ENCODE data around the gene S100A8. TPM values are rescaled to one million over a fixed set of nuclear protein-coding genes. Genes with fewer than 3 reads are reported as not detected.

Gene S100A8
- not detected in 2 replicates for total RNA-seq

GRCh38 chr1:153390938-153391710 lies at the start of gene S100A8:
Gene S100A8, minus strand, starts transcription at chr1:153391073. Its CDS starts 538 bp downstream, at chr1:153390535.

GRCh38 chr1:153415850-153416570 lies 25.1 kb upstream of the S100A8 start, which contains the start of gene S100A7A:
Gene S100A7A, plus strand, starts transcription at chr1:153416520. Its CDS starts 1,563 bp downstream, at chr1:153418083.

GRCh38 chr1:153375511-153375910 lies 15.4 kb downstream of the S100A8 start, which contains the start of gene S100A12:
Gene S100A12, minus strand, starts transcription at chr1:153375621. Its CDS starts 1,029 bp downstream, at chr1:153374592.

GRCh38 chr1:153357853-153358690 lies 32.8 kb downstream of the S100A8 start, which contains the start of gene S100A9:
Gene S100A9, plus strand, starts transcription at chr1:153357854. Its CDS starts 430 bp downstream, at chr1:153358284.

GRCh38 chr1:153348511-153349362 lies 42.1 kb downstream of the S100A8 start, which contains the start of gene PGLYRP4:
Gene PGLYRP4, minus strand, starts transcription at chr1:153348841. Its CDS starts 909 bp downstream, at chr1:153347932.

Other genes with a start within 250 kb of the S100A8 start
- gene SPRR2G, start 240.2 kb downstream of the S100A8 start, total RNA-seq: not detected in 2 replicates
- gene LELP1, start 187.6 kb downstream of the S100A8 start, total RNA-seq: not detected in 2 replicates
- 0.12 and 1.2 TPM in 2 replicates for gene PRR9, start 173.5 kb downstream of the S100A8 start, total RNA-seq
- gene LORICRIN, start 131.4 kb downstream of the S100A8 start, total RNA-seq: not detected in 2 replicates
- gene PGLYRP3, start 78.1 kb downstream of the S100A8 start, total RNA-seq: not detected in 2 replicates
- gene PGLYRP4, start 42.2 kb downstream of the S100A8 start, total RNA-seq: not detected in 2 replicates
- not detected in 2 replicates for gene S100A9, start 33.2 kb downstream of the S100A8 start, total RNA-seq
- gene S100A12, start 15.5 kb downstream of the S100A8 start, total RNA-seq: not detected in 2 replicates
- gene S100A7A, start 25.4 kb upstream of the S100A8 start, total RNA-seq: not detected in 2 replicates
- not detected in 2 replicates for gene S100A7, start 69.6 kb upstream of the S100A8 start, total RNA-seq
- 1,072 and 1,519 TPM in 2 replicates for gene S100A6, start 144.9 kb upstream of the S100A8 start, total RNA-seq
- 0.66 TPM in 1 of 2 replicates, not detected in the other for gene S100A5, start 149.9 kb upstream of the S100A8 start, total RNA-seq
- gene S100A4, start 154.7 kb upstream of the S100A8 start, total RNA-seq: 31.4 and 82.6 TPM in 2 replicates
- gene S100A3, start 158.2 kb upstream of the S100A8 start, total RNA-seq: 2.2 and 3.3 TPM in 2 replicates
- 1.00 and 2.4 TPM in 2 replicates for gene S100A2, start 174.8 kb upstream of the S100A8 start, total RNA-seq
- gene S100A16, start 222.1 kb upstream of the S100A8 start, total RNA-seq: 242 and 566 TPM in 2 replicates
- gene S100A14, start 225.3 kb upstream of the S100A8 start, total RNA-seq: 0.22 TPM in 1 of 2 replicates, not detected in the other
- 152 and 193 TPM in 2 replicates for gene S100A13, start 236.4 kb upstream of the S100A8 start, total RNA-seq
- gene S100A1, start 237.4 kb upstream of the S100A8 start, total RNA-seq: not detected in 2 replicates
- gene CHTOP, start 243.0 kb upstream of the S100A8 start, total RNA-seq: 33.6 and 34.3 TPM in 2 replicates